Measurements from ENCODE around the gene NRXN3.

The NRXN3 gene

GRCh38 chr14:79419571-79420327, 1249.6 kb downstream of the NRXN3 start:
- no peak for DNase-seq (ENCODE audit: low spot score)

DNA sequence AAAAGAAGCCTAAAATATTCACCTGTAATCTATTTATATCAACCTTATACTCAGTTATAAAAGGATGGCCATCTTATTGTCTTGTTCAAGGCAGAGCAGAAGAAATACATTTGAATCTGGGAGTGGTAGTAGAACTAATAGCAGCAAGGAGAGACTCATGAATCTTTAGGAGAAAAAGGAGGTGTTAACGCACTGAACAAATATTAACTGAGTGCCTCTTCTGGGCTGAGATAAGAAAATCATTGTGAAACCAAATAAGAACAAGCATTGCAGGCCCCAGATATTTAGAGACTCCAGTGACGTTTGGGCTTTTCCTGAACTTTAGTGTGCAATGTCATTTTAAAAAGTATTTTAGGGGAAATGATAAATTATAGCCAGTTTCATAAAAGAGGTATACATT, 1250.6 kb downstream of the NRXN3 start:
- DNase-seq (ENCODE audit: low spot score) = no peak

DNA sequence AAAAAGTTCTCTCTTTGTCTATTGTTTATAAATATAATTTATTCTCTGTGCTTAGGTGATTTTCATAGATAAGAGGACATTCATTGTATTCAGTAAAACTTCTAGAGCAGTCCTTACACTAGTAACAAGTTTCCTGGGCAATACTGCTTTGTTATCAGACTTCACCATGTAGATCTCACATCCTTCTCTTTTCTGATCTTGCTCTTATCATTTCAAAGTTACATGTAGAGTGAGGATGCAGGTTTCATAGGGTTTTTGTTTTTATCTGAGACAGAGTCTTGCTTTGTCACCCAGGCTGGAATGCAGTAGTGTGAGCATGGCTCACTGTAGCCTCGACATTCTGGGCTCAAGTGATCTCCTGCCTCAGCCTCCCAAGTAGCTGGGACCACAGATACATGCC, 1251.6 kb downstream of the NRXN3 start:
- DNase-seq (ENCODE audit: low spot score) = no peak

DNA sequence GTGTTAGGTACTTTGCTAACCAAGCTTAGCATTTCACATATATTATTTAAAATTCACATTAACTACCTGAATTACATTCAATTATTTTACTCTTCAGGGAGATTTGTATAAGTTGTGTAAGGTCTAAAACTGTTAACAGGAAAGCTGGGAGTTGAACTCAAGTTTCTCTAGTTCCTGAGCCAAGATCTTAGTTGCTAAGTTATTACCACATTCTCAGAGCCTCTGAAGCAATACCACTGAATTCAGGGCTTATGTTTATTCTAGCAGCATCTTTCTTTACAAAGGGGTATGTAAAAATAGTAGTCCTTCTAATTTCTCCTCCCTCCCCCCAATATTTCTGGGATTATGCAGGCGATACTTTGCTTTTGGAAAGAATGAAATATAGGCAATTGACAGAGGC, 1254.3 kb downstream of the NRXN3 start:
- DNase-seq (ENCODE audit: low spot score) = no peak

- no peak for DNase-seq (ENCODE audit: low spot score)
Measured at GRCh38 chr14:79426103-79426755, 1256.1 kb downstream of the NRXN3 start.

DNA sequence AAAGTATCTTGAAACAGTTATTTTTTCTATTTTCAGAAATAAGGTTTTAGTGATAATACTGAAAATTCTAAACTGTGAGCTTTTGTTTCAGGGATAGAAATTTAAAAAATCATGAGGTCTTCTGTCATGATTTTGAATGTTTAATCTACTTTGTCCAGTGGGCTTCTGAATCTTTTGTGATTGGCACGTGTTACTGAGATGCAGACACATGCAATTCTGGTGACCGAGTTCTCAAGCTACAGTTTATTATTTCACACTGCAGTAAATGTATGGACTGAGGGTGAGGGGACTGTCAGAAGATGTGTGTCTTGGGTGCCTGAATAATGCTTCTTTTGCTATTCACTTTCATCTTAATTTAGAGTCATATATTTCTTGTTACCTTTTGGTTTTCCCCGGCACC, 1262.5 kb downstream of the NRXN3 start:
- no peak for DNase-seq (ENCODE audit: low spot score)

DNA sequence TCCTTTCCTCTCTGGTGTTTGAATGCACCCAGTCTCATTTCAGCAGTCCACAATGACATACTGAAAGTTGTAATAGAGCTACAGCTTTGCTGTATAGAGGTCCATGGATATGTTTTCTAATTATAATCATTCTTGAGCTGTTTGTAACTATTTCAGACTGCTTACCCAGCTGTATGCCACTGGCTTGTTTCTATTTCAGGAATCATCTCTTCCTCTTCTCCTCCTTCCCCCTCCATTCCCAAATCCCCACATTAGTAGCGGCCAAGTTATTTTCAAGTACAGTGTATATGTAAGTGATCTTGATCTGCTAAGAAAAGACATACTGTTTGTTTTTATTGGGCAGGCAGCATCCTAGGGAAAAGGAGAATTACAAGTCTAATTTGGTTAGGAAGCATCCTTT, 1266.2 kb downstream of the NRXN3 start:
- DNase-seq (ENCODE audit: low spot score) = no peak

- no peak for DNase-seq (ENCODE audit: low spot score)
Measured at GRCh38 chr14:79437951-79438350, 1267.8 kb downstream of the NRXN3 start.

- no peak for DNase-seq (ENCODE audit: low spot score)
Measured at GRCh38 chr14:79438696-79439342, 1268.6 kb downstream of the NRXN3 start.

GRCh38 chr14:79442786-79443185, 1272.6 kb downstream of the NRXN3 start:
- no peak for DNase-seq (ENCODE audit: low spot score)

- DNase-seq (ENCODE audit: low spot score) = no peak
Measured at GRCh38 chr14:79443602-79444001, 1273.4 kb downstream of the NRXN3 start.

GRCh38 chr14:79448960-79449359, 1278.8 kb downstream of the NRXN3 start:
- no peak for DNase-seq (ENCODE audit: low spot score)

GRCh38 chr14:79451601-79452000, 1281.4 kb downstream of the NRXN3 start:
- no peak for DNase-seq (ENCODE audit: low spot score)

- DNase-seq (ENCODE audit: low spot score) = no peak
Measured at GRCh38 chr14:79453276-79453675, 1283.1 kb downstream of the NRXN3 start.

DNA sequence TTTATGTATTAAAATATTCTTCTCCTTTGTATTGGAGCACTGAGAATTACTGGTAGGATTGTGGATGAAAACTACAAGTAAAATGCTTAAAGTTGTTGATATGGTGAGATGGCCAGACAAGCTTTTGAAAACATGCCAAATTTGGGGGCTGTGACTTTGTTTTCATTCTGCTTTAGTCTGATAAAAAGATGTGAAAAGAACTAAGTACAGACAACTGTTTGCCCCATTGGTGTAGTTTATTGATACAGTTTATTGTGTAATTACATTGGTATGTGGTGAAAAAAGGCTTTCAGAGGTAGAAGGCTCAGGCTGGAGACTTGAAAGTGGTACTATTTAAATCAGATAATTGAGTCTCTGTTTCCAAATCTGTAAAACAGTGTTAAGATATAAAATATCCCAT, 1294.3 kb downstream of the NRXN3 start:
- no peak for DNase-seq (ENCODE audit: low spot score)

GRCh38 chr14:79465651-79466050, 1295.5 kb downstream of the NRXN3 start:
- DNase-seq (ENCODE audit: low spot score) = no peak

- no peak for DNase-seq (ENCODE audit: low spot score)
Measured at GRCh38 chr14:79466938-79467527, 1296.9 kb downstream of the NRXN3 start.

GRCh38 chr14:79467835-79468234, 1297.7 kb downstream of the NRXN3 start:
- DNase-seq (ENCODE audit: low spot score) = no peak

- DNase-seq (ENCODE audit: low spot score) = no peak
Measured at GRCh38 chr14:79468486-79468885, 1298.3 kb downstream of the NRXN3 start.

GRCh38 chr14:79473651-79474050, 1303.5 kb downstream of the NRXN3 start:
- no peak for DNase-seq (ENCODE audit: low spot score)

GRCh38 chr14:79475887-79476532, 1305.8 kb downstream of the NRXN3 start:
- DNase-seq (ENCODE audit: low spot score) = no peak

DNA sequence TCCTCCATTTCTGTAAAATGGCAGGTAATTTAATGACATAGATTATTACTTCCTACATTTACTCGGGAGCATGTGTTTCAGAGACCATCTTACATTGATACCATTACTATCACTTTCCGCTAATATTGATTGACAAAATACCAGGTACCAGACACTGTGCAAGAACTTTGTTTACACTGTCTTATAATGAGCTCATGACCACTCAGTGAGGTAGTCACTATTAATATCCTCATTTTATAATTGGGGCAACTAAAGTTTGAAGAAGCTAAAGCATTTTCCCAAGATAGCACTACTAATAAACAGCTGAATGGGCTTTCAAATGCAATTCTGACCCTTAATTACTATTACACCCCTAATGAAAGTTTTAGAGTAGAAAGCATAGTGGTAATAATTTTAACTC, 1306.4 kb downstream of the NRXN3 start:
- DNase-seq (ENCODE audit: low spot score) = no peak

Data from hematopoietic multipotent progenitor cell treated with erythropoietin and hydrocortisone succinate and interleukin-3 and kit ligand, for 15 days (in vitro differentiated cells).